GM12892 (cell line): ENCODE measurements around the gene KCTD19.

Source experiments
- POLR2A ChIP-seq: IDR thresholded peaks from 2 replicates; pipeline ENCODE4 v1.6.1; 2011; ENCODE audit warnings: low read depth, low read length, control low read depth
- POLR2AphosphoS5 ChIP-seq: IDR thresholded peaks from 2 replicates; pipeline ENCODE4 v1.6.1; 2011; ENCODE audit warnings: low read depth, low read length, control low read depth
- TAF1 ChIP-seq: IDR thresholded peaks from 2 replicates; pipeline ENCODE4 v1.6.1; 2011; ENCODE audit warnings: low read depth, mild to moderate bottlenecking, control low read depth, low read length, borderline replicate concordance

DNA sequence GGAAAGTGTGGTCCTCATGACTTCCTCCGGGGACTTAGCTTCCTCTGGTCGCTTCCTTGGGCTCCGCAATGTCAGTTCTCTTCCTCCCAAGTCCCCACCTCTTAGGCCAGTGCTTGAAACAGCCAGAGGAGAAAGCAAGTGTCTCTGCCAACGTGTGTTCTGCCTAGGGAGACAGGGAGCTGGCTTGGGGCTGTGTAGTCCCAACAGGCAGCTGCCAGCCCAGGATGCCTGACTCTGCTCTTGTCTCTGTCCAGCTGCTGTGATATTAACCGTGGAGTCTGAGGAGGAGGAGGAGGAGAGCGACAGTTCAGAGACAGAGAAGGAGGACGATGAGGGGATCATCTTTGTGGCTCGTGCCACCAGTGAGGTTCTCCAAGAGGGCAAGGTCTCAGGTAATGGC, 60.7 kb downstream of the KCTD19 start:
- TF ChIP-seq POLR2A (no peak), TAF1 (no peak), POLR2AphosphoS5 (no peak)
